H7 (cell line): ENCODE results near the gene MPHOSPH8. TPM values are rescaled to one million over a fixed set of nuclear protein-coding genes. Genes with fewer than 3 reads are reported as not detected.

Experiments
- DNase-seq: peaks from one replicate; pipeline ENCODE4 v3.0.0; 2012
- H3K27me3 ChIP-seq: 2 replicates; pipeline ENCODE4 v1.6.0; 2011; ENCODE audit warnings: mild to moderate bottlenecking, low read length; ENCODE audit not compliant: control insufficient read depth, insufficient read depth
- H3K36me3 ChIP-seq: replicated peaks from 2 replicates; pipeline ENCODE4 v1.5.1; 2011; ENCODE audit warnings: low read length; ENCODE audit not compliant: control insufficient read depth, insufficient read depth
- H3K4me3 ChIP-seq: 2 replicates; pipeline ENCODE4 v1.5.1; 2011; ENCODE audit warnings: low read depth, mild to moderate bottlenecking, control low read depth, low read length, moderate library complexity; ENCODE audit not compliant: insufficient read depth
- total RNA-seq: library from RNA; depleted of rRNA; stranded (reverse); fragments of >200 nt; shearing (Covaris generic); gene quantifications from 2 replicates; pipeline ENCODE4 v1.2.3, GENCODE V29; 2014; rRNA removed

MPHOSPH8 gene, protein sequence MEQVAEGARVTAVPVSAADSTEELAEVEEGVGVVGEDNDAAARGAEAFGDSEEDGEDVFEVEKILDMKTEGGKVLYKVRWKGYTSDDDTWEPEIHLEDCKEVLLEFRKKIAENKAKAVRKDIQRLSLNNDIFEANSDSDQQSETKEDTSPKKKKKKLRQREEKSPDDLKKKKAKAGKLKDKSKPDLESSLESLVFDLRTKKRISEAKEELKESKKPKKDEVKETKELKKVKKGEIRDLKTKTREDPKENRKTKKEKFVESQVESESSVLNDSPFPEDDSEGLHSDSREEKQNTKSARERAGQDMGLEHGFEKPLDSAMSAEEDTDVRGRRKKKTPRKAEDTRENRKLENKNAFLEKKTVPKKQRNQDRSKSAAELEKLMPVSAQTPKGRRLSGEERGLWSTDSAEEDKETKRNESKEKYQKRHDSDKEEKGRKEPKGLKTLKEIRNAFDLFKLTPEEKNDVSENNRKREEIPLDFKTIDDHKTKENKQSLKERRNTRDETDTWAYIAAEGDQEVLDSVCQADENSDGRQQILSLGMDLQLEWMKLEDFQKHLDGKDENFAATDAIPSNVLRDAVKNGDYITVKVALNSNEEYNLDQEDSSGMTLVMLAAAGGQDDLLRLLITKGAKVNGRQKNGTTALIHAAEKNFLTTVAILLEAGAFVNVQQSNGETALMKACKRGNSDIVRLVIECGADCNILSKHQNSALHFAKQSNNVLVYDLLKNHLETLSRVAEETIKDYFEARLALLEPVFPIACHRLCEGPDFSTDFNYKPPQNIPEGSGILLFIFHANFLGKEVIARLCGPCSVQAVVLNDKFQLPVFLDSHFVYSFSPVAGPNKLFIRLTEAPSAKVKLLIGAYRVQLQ
- total RNA-seq: 5.2 and 6.0 TPM in 2 replicates

DNA sequence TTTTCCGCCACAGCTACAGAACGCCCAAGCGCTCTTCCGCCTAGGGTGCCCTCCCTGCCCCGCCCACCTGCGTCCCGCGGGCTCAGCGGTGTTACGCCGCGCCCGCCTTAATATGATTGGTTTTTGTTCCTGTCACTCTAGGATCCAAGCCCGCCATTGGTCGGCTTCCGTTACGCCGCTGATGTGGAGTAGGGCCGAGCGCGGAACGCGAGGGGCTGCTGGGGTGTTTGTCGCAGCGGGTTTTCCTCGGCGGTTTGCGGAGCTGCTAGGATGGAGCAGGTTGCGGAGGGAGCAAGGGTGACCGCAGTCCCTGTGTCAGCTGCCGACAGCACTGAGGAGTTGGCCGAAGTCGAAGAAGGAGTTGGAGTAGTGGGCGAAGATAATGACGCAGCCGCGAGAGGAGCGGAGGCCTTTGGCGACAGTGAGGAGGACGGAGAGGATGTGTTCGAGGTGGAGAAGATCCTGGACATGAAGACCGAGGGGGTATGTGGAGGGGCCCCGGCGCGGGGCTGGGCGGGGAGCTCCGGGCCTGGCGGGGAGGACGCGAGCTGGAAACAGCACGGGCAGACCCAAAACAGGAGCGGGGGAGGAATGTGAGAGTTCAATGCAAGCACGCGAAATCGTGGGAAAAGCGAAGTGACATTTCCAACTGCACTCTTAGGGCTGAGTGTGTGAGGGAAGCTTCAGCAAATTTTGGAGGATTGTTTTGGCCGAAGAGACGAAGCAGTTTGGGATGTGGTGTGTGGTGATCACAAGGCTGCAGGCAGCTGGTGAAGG lies at the start of gene MPHOSPH8:
Gene MPHOSPH8 (plus strand): TSS at position 181 of the 777 bp plus-strand sequence. CDS start 90 bp downstream, at position 271.
- peak within 1 kb of the TSS; percentile 84 for H3K4me3 ChIP-seq
- peak; percentile 97 for DNase-seq
- H3K36me3 ChIP-seq: no peaks in the 10 kb centered on the region
- H3K27me3 ChIP-seq: no peaks in the 10 kb centered on the region

DNA sequence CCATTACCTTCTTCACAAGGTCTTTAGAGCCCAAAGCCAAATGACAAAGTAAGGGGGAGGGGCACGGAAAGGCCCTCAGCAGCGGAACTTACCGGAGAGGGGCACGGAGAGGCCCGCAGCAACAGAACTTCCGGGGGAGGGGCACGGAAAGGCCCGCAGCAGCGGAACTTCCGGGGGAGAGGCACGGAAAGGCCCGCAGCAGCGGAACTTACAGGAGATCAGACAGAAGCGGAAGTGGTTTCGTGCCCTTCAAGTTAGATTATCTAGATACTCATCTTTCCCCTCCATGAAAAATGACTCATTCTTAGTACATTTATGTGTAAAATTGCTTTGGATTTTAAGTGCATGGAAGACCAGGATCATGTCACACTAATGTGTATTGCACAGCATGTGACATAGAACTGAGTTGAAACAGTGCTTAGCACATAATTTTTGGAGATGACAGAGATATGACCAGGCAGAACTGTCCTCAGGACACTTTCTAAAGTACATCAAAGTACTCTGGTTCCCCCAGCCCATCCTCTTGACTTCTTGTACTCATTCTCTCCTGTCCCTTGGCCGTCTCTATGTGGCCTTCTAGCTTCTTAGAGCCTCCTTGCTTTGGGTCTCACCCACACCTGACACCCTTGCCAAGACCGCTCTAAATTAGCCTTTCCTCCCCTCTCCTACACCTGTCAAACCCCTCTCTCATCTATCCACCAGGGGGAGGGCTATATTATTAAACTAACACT lies 46.4 kb upstream of the MPHOSPH8 start:
- no peaks in the 10 kb centered on the region for H3K36me3 ChIP-seq
- H3K4me3 ChIP-seq: no peak overlapping the region
- H3K27me3 ChIP-seq: no peaks in the 10 kb centered on the region
- DNase-seq: peak; percentile 36

DNA sequence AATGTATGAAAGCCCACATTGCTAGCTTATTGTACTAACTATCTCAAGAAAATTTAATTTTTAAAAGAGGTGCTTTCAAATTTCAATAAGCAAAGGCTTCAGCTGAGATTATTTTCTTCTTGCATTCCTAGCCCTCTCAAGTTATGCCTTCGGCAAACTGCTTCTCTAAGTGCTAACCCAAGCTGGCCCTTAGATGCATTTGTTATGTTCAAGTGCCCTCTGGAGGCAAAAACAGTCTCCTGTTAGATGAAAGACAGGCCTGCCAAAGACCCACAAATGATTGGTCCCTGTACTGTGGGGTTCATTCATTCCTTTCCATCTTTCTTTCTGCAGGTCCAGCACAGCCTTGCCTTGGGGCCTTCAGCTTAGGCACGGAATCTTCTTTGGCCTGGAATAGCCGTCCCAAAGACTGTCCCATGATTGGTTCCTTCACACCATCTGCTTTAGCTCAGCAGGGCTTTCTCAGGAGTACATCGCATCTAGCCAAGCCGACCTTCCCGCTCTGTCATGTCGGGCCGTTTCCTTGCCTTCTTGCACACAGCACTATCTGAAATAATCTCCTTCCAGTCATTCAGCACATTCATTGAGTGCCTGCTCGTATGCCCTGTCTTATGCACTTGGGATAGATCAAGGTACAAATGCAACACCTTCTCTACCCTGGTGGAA lies 45.7 kb upstream of the MPHOSPH8 start:
- no peaks in the 10 kb centered on the region for H3K36me3 ChIP-seq
- no peaks in the 10 kb centered on the region for H3K27me3 ChIP-seq
- no peak for DNase-seq
- H3K4me3 ChIP-seq: no peak overlapping the region

DNA sequence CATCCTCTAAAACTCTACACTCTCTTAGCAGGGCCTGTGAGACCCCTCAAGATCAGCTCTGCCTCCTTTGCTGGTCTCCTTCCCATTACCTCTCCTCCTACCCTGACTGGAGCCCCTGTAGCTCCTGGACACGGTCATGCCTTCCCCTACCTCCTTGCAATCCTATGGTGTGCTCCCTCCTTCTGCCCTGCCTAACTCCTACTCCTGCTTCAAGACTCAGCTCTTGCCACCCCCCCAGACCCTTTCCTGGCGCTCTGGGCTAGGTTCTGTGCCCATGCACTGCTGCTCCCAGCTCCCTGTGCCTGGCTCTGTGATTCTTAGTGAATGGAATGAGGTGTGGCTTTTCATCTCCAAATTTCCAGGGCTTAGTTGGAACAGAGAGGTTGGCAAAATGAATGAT lies 44.1 kb upstream of the MPHOSPH8 start:
- no peaks in the 10 kb centered on the region for H3K27me3 ChIP-seq
- H3K4me3 ChIP-seq: no peak overlapping the region
- DNase-seq: no peak
- H3K36me3 ChIP-seq: no peaks in the 10 kb centered on the region

DNA sequence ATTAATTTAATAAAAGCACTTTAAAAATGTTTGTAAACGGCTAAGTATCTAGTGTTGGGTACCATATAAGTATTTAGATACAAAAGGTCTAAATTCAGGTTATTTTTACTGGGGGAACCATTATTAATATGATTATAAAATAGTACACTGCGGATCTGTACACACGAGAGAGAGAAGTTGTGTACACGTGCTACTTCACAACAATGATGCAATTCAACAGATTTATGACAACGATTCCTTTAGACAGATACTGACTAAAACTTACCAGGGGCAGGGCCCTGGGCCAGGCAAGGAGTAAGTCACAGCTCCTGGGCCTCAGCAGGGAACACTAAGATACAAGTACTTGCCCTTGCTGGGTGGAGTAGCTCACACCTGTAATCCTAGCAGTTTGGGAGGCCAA lies 43.0 kb upstream of the MPHOSPH8 start:
- Histone ChIP-seq H3K36me3 (no peaks in the 10 kb centered on the region), H3K27me3 (no peaks in the 10 kb centered on the region), H3K4me3 (no peak overlapping the region)
- DNase-seq: no peak

DNA sequence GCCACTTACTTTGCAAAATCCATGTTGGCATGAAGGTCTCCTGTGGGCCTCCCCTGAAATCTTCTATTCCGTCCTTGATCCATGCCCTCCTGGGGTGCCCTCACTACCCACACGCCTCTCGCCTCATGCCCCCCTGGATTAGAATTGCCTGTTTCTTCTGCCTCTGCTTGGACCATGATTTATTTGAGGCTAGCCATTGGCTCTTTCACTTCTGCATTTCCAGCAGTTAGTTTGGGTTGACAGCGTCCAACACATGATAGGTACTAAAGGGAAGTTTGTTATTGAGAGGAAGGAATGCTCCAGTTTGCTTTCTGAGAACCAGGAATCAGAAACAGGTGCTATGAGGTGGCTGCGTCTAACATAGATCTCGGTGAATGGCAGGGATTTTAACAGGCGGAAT lies 41.6 kb upstream of the MPHOSPH8 start:
- Histone ChIP-seq H3K4me3 (no peak overlapping the region), H3K27me3 (no peaks in the 10 kb centered on the region), H3K36me3 (no peaks in the 10 kb centered on the region)
- DNase-seq: no peak

DNA sequence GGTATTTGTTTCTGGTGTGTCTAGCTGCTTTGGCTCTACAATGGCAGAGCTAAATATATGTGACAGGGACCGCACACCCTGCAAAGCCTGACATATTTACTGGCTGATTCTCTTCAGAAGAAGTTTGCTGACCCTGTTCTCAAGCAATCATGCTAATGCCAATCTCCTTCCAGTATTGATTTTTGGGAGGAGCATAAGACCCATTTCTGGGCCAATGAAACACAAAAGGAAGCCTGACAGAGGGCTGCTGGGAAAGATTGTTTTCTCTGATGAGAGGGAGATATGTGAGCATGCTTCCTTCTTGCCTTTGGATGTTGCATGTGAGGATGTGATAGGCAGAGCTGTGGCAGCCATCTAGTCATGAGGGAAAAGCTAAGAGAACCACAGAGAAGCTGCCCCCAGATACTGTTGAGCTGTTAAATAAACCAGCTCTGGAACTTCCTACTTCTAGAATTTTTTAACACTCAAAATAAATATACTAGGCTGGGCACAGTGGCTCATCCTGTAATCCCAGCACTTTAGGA lies 40.7 kb upstream of the MPHOSPH8 start:
- no peak for DNase-seq
- Histone ChIP-seq H3K27me3 (no peaks in the 10 kb centered on the region), H3K4me3 (no peak overlapping the region), H3K36me3 (no peaks in the 10 kb centered on the region)

DNA sequence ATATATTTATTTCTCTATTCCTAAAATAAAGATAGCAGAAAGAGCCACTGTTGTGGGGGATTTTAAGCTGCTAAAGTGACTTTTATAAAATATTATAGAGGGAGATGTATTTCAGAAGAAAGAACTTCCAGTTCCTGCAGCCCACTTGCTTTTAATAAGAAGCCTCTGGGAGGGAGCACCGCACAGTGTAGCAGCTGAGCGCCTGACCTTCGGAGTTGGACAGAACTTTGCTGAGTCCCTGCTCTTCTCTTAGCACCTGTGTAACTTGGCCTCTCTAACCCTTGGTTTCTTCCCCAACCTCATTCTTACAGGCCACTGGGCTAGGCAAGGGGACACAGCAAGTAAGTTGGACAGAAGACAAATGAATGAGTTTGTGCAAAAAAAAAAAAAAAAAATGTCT lies 37.4 kb upstream of the MPHOSPH8 start:
- Histone ChIP-seq H3K4me3 (no peak overlapping the region), H3K36me3 (no peaks in the 10 kb centered on the region), H3K27me3 (peaks cover 2% of the 10 kb centered on the region; the same call in 1 of the 2 replicates)
- no peak for DNase-seq

DNA sequence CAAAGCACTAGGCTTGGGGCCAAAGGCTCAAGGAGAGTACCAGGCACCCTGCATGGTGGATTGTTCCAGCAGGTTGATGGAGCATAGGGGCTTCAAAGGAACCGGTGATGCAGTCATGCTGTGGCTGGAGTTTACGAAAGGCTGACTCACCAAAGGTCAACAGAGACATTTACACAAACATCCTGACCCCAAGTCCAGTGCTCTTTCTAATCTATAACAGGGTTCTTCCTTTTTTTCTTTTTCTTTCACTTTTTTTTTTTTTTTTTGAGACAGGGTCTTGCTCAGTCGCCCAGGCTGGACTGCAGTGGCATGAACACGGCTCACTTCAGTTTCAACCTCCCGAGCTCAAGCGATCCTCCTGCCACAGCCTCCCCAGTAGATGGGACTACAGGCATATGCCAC lies 36.5 kb upstream of the MPHOSPH8 start:
- no peaks in the 10 kb centered on the region for H3K36me3 ChIP-seq
- peaks cover 9% of the 10 kb centered on the region for H3K27me3 ChIP-seq
- H3K4me3 ChIP-seq: no peak overlapping the region
- no peak for DNase-seq

DNA sequence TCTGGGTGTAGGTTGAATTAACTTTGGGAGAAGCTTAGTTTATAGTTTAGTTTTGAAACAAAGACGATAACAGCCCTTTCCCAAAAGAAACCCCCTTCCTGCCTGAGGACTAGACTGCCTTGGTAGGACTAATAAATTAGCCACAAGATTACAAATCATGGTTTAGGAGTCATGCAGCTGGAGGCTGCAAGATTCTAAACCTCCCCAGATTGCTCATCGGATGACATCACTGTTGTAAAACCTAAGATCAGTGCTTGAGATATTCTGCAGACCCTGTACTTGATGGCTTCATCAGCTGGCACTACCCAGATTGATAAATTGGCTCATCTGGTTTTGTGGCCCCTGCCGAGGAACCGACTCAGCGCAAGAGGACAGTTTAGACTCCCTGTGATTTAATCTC lies 35.9 kb upstream of the MPHOSPH8 start:
- Histone ChIP-seq H3K27me3 (peaks cover 15% of the 10 kb centered on the region), H3K4me3 (no peak overlapping the region), H3K36me3 (no peaks in the 10 kb centered on the region)
- no peak for DNase-seq

DNA sequence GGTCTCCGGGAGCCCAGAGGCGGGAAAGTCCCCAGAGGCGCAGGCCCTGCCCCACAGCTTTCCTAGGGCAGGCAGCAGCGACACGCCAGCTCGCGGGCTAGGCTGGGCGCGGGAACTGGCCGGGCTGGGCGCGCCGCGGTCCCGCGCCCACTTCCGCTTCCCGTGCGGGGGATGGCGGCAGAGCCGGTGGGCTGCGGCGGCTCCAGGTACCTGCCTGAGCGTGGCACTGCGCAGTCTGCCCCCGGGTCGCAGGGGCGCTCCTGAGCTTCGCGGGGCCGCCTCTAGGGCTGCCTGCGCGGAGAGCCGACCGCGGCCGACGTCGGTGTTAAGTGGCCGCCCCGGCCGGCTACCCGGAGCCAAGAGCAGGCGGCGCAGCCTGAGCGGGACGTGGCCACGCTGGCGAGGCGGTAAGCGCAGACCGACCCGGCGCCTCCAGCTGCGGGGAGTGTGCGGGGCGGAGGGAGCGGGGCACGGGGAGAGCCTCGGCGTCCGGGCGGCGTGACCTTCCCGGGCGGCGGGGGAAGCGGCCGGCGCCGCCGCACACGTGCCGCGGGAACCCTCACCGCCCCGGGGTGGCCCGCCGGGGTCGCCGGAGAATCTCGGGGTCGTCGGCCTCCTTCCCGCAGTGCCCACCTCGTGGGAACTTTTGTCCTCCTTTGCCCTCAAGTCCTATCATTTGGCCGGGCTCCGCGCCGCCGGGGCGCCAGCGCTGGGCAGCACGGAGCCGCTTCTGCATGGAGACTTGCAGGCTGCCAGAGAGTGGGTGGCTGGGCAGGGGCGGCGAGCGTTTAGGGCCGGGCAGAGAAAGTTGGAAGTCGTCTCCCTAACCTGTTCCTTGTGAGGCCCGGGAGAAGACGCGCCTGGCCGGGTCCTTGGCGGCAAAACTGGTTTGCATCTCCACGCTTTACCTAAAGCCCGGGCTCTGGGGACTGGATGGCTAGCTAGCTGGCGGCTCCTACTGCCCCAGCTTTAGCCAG lies 31.4 kb upstream of the MPHOSPH8 start:
- DNase-seq: peak; percentile 90
- Histone ChIP-seq H3K36me3 (no peaks in the 10 kb centered on the region), H3K4me3 (peak overlapping the region; percentile 49), H3K27me3 (peaks cover 23% of the 10 kb centered on the region)

DNA sequence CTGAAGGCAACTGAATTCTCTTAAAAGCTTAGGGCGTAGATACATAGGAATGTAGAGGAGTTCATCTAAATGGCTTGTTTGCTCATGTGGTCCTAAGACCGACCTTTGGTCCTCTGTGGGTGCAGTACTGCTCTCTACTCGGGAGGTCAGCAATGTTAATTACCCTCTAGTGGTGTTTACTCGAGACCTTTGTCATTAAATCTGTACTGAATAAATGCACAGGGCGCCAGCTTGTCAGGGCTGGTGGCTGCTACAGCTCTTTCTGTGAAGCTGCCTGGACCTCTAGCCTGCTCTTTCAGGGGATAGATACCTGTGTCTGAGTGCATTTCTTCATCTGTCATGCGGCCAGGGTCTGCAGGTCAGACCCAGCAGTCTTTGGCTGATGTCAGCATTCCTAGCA lies 29.2 kb upstream of the MPHOSPH8 start:
- Histone ChIP-seq H3K4me3 (no peak overlapping the region), H3K27me3 (peaks cover 23% of the 10 kb centered on the region), H3K36me3 (no peaks in the 10 kb centered on the region)
- DNase-seq: no peak
